SH-SY5Y (cell line): ENCODE data around the gene DNMT3A.

Source experiments
- GATA2 ChIP-seq: IDR thresholded peaks from 2 replicates; pipeline ENCODE4 v1.6.1; 2011; ENCODE audit warnings: mild to moderate bottlenecking, low read depth, low read length
- GATA3 ChIP-seq: IDR thresholded peaks from 2 replicates; pipeline ENCODE4 v1.6.1; 2011; ENCODE audit warnings: low read depth, mild to moderate bottlenecking, low read length, moderate library complexity

DNA sequence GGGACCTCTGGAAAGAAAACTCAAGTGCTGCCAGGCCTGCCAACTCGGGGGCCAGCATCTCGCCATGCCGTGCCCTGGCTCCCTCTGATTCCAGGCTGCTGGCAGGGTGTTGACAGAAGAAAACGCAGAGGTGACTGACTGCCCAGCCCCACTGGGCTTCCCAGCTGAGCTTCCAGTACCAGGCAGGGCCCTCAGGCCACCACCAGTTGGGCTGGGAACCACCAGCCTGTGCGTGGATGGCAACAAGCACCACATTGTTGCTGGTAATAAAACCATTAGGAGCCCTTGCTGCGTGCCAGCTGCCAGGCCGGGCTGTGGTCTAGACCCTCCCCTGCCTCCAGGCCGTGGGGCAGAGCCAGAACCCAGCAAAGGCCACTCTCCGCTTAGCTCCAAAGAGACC is 9.2 kb downstream of the DNMT3A start:
- TF ChIP-seq GATA2, result no peak
- TF ChIP-seq GATA3, result no peak
